Right lobe of liver (tissue), 4 donors: ENCODE data around the gene SPATA20.

ENCODE experiments used
- POLR2A ChIP-seq: fragments of 450-650 bp; IDR thresholded peaks from one replicate; pipeline ENCODE4 v1.6.1; 2017; ENCODE audit warnings: antibody characterized with exemption, mild to moderate bottlenecking
- TF ChIP-seq, protein P1 (sequence below), 4 donors: fragments of 200-600 bp in 3 of 4; fragments of 450-650 bp in 1 of 4; IDR thresholded peaks; one replicate each; pipeline versions ENCODE4 v1.5.1 to v1.8.0; 2016 to 2022; ENCODE audit warnings: antibody characterized with exemption in 4 of 4, mild to moderate bottlenecking in 2 of 4
- donor health status: DM: no; HTN: no; CAD: no.
- donor health status: DM: no; HTN: no; CAD: no.
- donor health status: DM: no; HTN: yes; CAD: no.

DNA sequence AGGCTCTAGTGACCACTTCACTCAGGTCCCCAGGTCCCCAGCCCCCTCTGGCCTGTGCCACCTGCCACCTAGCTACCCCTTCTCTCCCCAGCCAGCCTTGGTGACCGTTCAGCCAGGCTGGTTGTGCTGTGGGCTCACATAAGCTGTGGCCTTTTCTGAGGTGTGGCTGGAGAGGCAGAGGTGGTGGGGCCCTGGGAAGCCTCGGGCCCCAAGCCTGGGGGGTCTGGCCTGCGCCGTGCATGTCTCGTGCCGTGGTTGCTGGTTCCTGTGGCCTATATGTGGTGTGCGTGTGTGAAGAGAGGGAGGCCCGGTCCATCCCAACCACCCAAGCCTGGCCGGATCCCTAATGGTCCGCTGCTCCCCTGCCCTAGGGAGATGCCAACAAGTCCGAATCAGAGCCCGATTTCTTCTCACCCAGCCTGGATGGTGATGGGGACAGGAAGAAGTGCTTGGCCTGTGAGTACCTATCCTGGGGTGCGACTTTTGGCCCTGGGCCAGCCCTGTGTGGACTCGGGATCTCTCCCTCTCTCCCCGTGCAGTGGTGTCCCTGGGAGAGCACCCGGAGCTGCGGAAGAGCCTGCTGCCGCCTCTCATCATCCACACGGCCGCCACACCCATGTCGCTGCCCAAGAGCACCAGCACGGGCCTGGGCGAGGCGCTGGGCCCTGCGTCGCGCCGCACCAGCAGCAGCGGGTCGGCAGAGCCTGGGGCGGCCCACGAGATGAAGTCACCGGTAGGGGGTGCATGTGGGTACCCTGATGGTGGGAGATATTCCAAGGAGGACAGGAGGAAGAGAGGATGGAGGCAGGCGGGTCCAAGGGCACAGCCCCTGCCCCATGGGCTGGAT lies 49.4 kb downstream of the SPATA20 start:
- TF ChIP-seq, protein P1, sequence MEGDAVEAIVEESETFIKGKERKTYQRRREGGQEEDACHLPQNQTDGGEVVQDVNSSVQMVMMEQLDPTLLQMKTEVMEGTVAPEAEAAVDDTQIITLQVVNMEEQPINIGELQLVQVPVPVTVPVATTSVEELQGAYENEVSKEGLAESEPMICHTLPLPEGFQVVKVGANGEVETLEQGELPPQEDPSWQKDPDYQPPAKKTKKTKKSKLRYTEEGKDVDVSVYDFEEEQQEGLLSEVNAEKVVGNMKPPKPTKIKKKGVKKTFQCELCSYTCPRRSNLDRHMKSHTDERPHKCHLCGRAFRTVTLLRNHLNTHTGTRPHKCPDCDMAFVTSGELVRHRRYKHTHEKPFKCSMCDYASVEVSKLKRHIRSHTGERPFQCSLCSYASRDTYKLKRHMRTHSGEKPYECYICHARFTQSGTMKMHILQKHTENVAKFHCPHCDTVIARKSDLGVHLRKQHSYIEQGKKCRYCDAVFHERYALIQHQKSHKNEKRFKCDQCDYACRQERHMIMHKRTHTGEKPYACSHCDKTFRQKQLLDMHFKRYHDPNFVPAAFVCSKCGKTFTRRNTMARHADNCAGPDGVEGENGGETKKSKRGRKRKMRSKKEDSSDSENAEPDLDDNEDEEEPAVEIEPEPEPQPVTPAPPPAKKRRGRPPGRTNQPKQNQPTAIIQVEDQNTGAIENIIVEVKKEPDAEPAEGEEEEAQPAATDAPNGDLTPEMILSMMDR (IDR thresholded peaks at IDR 0.05) = peak; percentile 19 to 33 (median 26)
- TF ChIP-seq POLR2A = no peak
